H1 (cell line): Measurements from ENCODE around the gene KCNQ1OT1. TPM values are rescaled to one million over a fixed set of nuclear protein-coding genes. Genes with fewer than 3 reads are reported as not detected.

Experiments used
- CTCF ChIA-PET: fragments of 300-600 bp; sonication (Branson Sonifier 250); formaldehyde crosslinking; loops from one replicate; lab custom pipeline; 2021; ENCODE audit not compliant: partially characterized antibody; lab: Charles Lee
- POLR2A ChIA-PET: fragments of 300-600 bp; sonication (Branson Sonifier 250); formaldehyde crosslinking; loops from one replicate; lab custom pipeline; 2021; ENCODE audit warnings: inconsistent platforms; ENCODE audit not compliant: partially characterized antibody; lab: Charles Lee
- DNase-seq, 2 experiments: peaks; one replicate each; pipeline versions ENCODE4 v3.0.0 to v3.0.0-alpha.2; 2010 to 2022; ENCODE audit warnings: low spot score in 2 of 2, low read depth in 1 of 2, mixed read lengths in 1 of 2
- FAIRE-seq: peaks from 2 replicates; lab custom pipeline; 2011; peaks lifted over from hg19 to GRCh38; lab: Jason Lieb, UNC
- H2AFZ ChIP-seq: 2 replicates; pipeline ENCODE4 v1.8.1; 2012; ENCODE audit warnings: low read length, inconsistent platforms
- H2AK5ac ChIP-seq: 2 replicates; pipeline ENCODE4 v1.6.1; 2013; ENCODE audit warnings: low read depth, low read length
- H2BK120ac ChIP-seq: replicated peaks from 2 replicates; pipeline ENCODE3; 2013; ENCODE audit warnings: low read depth, low read length, inconsistent platforms
- H2BK12ac ChIP-seq: 2 replicates; pipeline ENCODE4 v1.6.1; 2013; ENCODE audit warnings: low read depth, low read length
- H2BK15ac ChIP-seq: 2 replicates; pipeline ENCODE4 v1.6.1; 2013; ENCODE audit warnings: low read length
- H2BK20ac ChIP-seq: 2 replicates; pipeline ENCODE4 v1.6.1; 2013; ENCODE audit warnings: low read length
- H2BK5ac ChIP-seq: 2 replicates; pipeline ENCODE4 v1.6.1; 2013; ENCODE audit warnings: low read depth, low read length
- H3K14ac ChIP-seq: 2 replicates; pipeline ENCODE4 v1.6.1; 2013; ENCODE audit warnings: inconsistent platforms; ENCODE audit not compliant: insufficient read length
- H3K18ac ChIP-seq: 2 replicates; pipeline ENCODE4 v1.6.1; 2013; ENCODE audit warnings: low read length; ENCODE audit errors: extremely low read depth
- H3K23ac ChIP-seq: 2 replicates; pipeline ENCODE4 v1.6.1; 2013; ENCODE audit warnings: inconsistent platforms; ENCODE audit not compliant: insufficient read length
- H3K23me2 ChIP-seq: 2 replicates; pipeline ENCODE4 v1.6.1; 2013; ENCODE audit warnings: low read depth, low read length
- H3K27ac ChIP-seq: 2 replicates; pipeline ENCODE4 v1.6.1; 2011; ENCODE audit warnings: low read depth, low read length, inconsistent platforms
- H3K27me3 ChIP-seq, 4 experiments: replicated peaks in 1 of 4; 1 replicate in 1 of 4; 2 replicates in 3 of 4; pipeline versions ENCODE4 v1.6.1 to v1.8.1; 2011 to 2013; ENCODE audit warnings: low read length in 3 of 4, mild to moderate bottlenecking in 3 of 4, inconsistent platforms in 2 of 4, mixed read lengths in 2 of 4, moderate library complexity in 1 of 4; ENCODE audit not compliant: control insufficient read depth in 3 of 4, insufficient read depth in 3 of 4; ENCODE audit errors: extremely low read depth in 1 of 4
- H3K36me3 ChIP-seq, 4 experiments: 2 replicates each; pipeline versions ENCODE4 v1.6.1 to v1.8.1; 2011 to 2013; ENCODE audit warnings: mild to moderate bottlenecking in 4 of 4, low read length in 3 of 4, moderate library complexity in 2 of 4, control low read depth in 1 of 4, inconsistent platforms in 1 of 4; ENCODE audit not compliant: insufficient read depth in 4 of 4, control insufficient read depth in 2 of 4
- H3K4ac ChIP-seq: replicated peaks from 2 replicates; pipeline ENCODE3; 2013; ENCODE audit warnings: low read length, low read depth, mixed read lengths, inconsistent platforms; ENCODE audit not compliant: insufficient read length
- H3K4me1 ChIP-seq, 4 experiments: replicated peaks in 1 of 4; 1 replicate in 1 of 4; 2 replicates in 3 of 4; pipeline versions ENCODE4 v1.6.1 to v1.8.1; 2011 to 2013; ENCODE audit warnings: low read length in 3 of 4, inconsistent platforms in 2 of 4, mixed read lengths in 1 of 4; ENCODE audit not compliant: insufficient read depth in 4 of 4, control insufficient read depth in 3 of 4
- H3K4me2 ChIP-seq, 2 experiments: 2 replicates each; pipeline versions ENCODE4 v1.6.1 to v1.8.1; 2011 to 2013; ENCODE audit warnings: low read depth in 2 of 2, low read length in 2 of 2, control low read depth in 1 of 2, inconsistent platforms in 1 of 2, mild to moderate bottlenecking in 1 of 2; ENCODE audit not compliant: insufficient read depth in 1 of 2
- H3K4me3 ChIP-seq, 4 experiments: fragments of 200-600, 300-600 bp in 1 of 4; sonication (generic), shearing (Covaris generic), sonication (Bioruptor Twin) in 1 of 4; 2 replicates each; pipeline versions ENCODE4 v1.5.1 to v1.8.1; 2011 to 2016; ENCODE audit warnings: low read length in 4 of 4, low read depth in 3 of 4, control low read depth in 2 of 4, inconsistent platforms in 2 of 4, mild to moderate bottlenecking in 2 of 4, mixed read lengths in 1 of 4, moderate library complexity in 1 of 4; ENCODE audit not compliant: insufficient read depth in 2 of 4; ENCODE audit errors: extremely low read depth in 1 of 4
- H3K56ac ChIP-seq: replicated peaks from 2 replicates; pipeline ENCODE3; 2013; ENCODE audit warnings: low read depth, mild to moderate bottlenecking, mixed read lengths, low read length, inconsistent platforms; ENCODE audit not compliant: insufficient read length
- H3K79me1 ChIP-seq: 2 replicates; pipeline ENCODE4 v1.6.1; 2013; ENCODE audit warnings: low read depth, low read length, control low read depth
- H3K79me2 ChIP-seq, 2 experiments: 2 replicates each; pipeline versions ENCODE4 v1.6.1 to v1.8.1; 2012 to 2013; ENCODE audit warnings: low read length in 2 of 2, mild to moderate bottlenecking in 2 of 2, inconsistent platforms in 1 of 2; ENCODE audit not compliant: insufficient read depth in 2 of 2, control insufficient read depth in 1 of 2
- H3K9ac ChIP-seq, 4 experiments: replicated peaks in 1 of 4; 1 replicate in 1 of 4; 2 replicates in 3 of 4; pipeline versions ENCODE4 v1.6.1 to v1.8.1; 2011 to 2013; ENCODE audit warnings: low read depth in 3 of 4, low read length in 3 of 4, control low read depth in 2 of 4, mild to moderate bottlenecking in 2 of 4, moderate library complexity in 2 of 4, inconsistent platforms in 1 of 4; ENCODE audit errors: extremely low read depth in 1 of 4
- H3K9me3 ChIP-seq, 2 experiments: 2 replicates each; pipeline versions ENCODE4 v1.6.1 to v1.8.1; 2012 to 2013; ENCODE audit warnings: mild to moderate bottlenecking in 2 of 2, moderate library complexity in 2 of 2, control low read depth in 1 of 2, inconsistent platforms in 1 of 2, low read depth in 1 of 2, low read length in 1 of 2, mixed read lengths in 1 of 2; ENCODE audit not compliant: insufficient read depth in 2 of 2
- H4K20me1 ChIP-seq, 2 experiments: replicated peaks in 1 of 2; 2 replicates each; pipeline versions ENCODE3 to v1.8.1; 2011 to 2013; ENCODE audit warnings: inconsistent platforms in 2 of 2, low read length in 2 of 2, mild to moderate bottlenecking in 1 of 2; ENCODE audit not compliant: insufficient read depth in 2 of 2, control insufficient read depth in 1 of 2
- H4K5ac ChIP-seq: 2 replicates; pipeline ENCODE4 v1.6.1; 2013; ENCODE audit warnings: low read length, low read depth, mixed read lengths, inconsistent platforms; ENCODE audit not compliant: insufficient read length
- H4K8ac ChIP-seq: 2 replicates; pipeline ENCODE4 v1.8.0; 2013; ENCODE audit warnings: mild to moderate bottlenecking, moderate library complexity, low read length, inconsistent platforms; ENCODE audit not compliant: insufficient read depth; ENCODE audit errors: extremely low read depth
- H4K91ac ChIP-seq: replicated peaks from 2 replicates; pipeline ENCODE3; 2013; ENCODE audit warnings: low read length, mixed read lengths, inconsistent platforms; ENCODE audit not compliant: insufficient read length
- EGR1 ChIP-seq: IDR thresholded peaks from 2 replicates; pipeline ENCODE4 v1.6.1; 2011; ENCODE audit warnings: low read depth, low read length, borderline replicate concordance
- SP4 ChIP-seq: IDR thresholded peaks from 2 replicates; pipeline ENCODE4 v1.6.1; 2012; ENCODE audit warnings: low read length, inconsistent platforms
- WGBS, 2 experiments: shearing (Covaris generic) in 1 of 2; methylation state at CpG; one replicate each; pipeline versions ENCODE4 v1.1.6 to v1.1.7; 2013 to 2015; ENCODE audit warnings: low lambda C conversion rate in 2 of 2, mixed read lengths in 2 of 2, inconsistent platforms in 1 of 2, low coverage in 1 of 2, missing lambda C conversion rate in 1 of 2; ENCODE audit not compliant: insufficient replicate concordance in 2 of 2, insufficient coverage in 1 of 2, insufficient read length in 1 of 2; ENCODE audit errors: extremely low coverage in 1 of 2, missing lambda C conversion rate in 1 of 2; 5-methylcytosine and 5-hydroxymethylcytosine counted together
- polyA plus RNA-seq, 7 experiments: library from polyadenylated mRNA; depleted of rRNA in 3 of 7; stranded (reverse) in 5 of 7; unstranded in 2 of 7; fragments of >200 nt in 5 of 7; fragments of 200-250 nt in 2 of 7; gene quantifications; 1 replicate in 5 of 7; 2 replicates in 1 of 7; 4 replicates in 1 of 7; pipeline versions ENCODE4 v1.2.1 to v1.2.3, GENCODE V29; 2011 to 2013; ENCODE audit warnings: missing spikeins in 2 of 7, mixed read lengths in 2 of 7
- total RNA-seq: library from RNA; stranded (reverse); fragmentation: NEBNext Ultra II Directional; extraction: Animal tissue kit (Norgen Biotek cat#: 25700); gene quantifications from 2 replicates; pipeline ENCODE4 v1.2.1, GENCODE V29; 2021

Gene KCNQ1OT1
- total and polyA plus RNA-seq, 2 of the 8 experiments (the other 6 are each of a cell fraction or from before 2014, with no cell fraction given) = 0.21 to 1.2 TPM

- no peak overlapping the region for H3K4me2 ChIP-seq
- H3K27me3 ChIP-seq = peaks cover 14 to 78% (median 51%) of the 10 kb centered on the region in 4 experiments
- ChIA-PET CTCF (interaction anchor here (0.6 to 1.5 kb wide), 2 partner anchors 50 to 395 kb away, joined by 3 read pairs; no protein-coding TSS in a partner anchor), POLR2A (interaction anchor here (1.3 kb wide), 1 partner anchor 112 kb away, joined by 3 read pairs; no protein-coding TSS in a partner anchor)
- no peak overlapping the region for H3K27ac ChIP-seq
- H3K14ac ChIP-seq = no peak overlapping the region
- no peak overlapping the region for H4K5ac ChIP-seq
- no peak overlapping the region for H2BK20ac ChIP-seq
- no peaks in the 10 kb centered on the region for H3K9me3 ChIP-seq
- H4K20me1 ChIP-seq = peaks cover 3 to 13% of the 10 kb centered on the region in 2 experiments
- H3K4me3 ChIP-seq = no peak overlapping the region
- FAIRE-seq (no peak), DNase-seq (no peak)
- WGBS, 2 experiments = 97% methylated on average over 22 of the region's 22 CpGs; no CpG with 5 or more reads in 1 of the 2 experiments
- H2BK5ac ChIP-seq = no peak overlapping the region; the same call in 1 of the 2 replicates
- no peak overlapping the region for H3K18ac ChIP-seq
- H2BK15ac ChIP-seq = no peak overlapping the region
- no peak overlapping the region for H2BK120ac ChIP-seq
- H3K4me1 ChIP-seq = peaks cover 0 to 3% (median 0%) of the 10 kb centered on the region in 4 experiments; a peak in 4 of 7 replicates
- H3K56ac ChIP-seq = no peak overlapping the region
- H3K36me3 ChIP-seq = no peaks in the 10 kb centered on the region
- no peak overlapping the region for H4K91ac ChIP-seq
- peaks cover 6% of the 10 kb centered on the region for H3K23me2 ChIP-seq
- H2AK5ac ChIP-seq = no peak overlapping the region
- no peak overlapping the region for H4K8ac ChIP-seq
- no peak overlapping the region for H2AFZ ChIP-seq
- no peak overlapping the region for H3K9ac ChIP-seq
- no peaks in the 10 kb centered on the region for H3K79me2 ChIP-seq
- H3K23ac ChIP-seq = no peak overlapping the region
- H2BK12ac ChIP-seq = no peak overlapping the region
- no peaks in the 10 kb centered on the region for H3K79me1 ChIP-seq
- H3K4ac ChIP-seq = no peak overlapping the region
- no peak for TF ChIP-seq EGR1
- TF ChIP-seq SP4 = no peak
- TF ChIP-seq, all 59 proteins: peak for 0
Observed at GRCh38 chr11:2581151-2581930, 118.5 kb downstream of the KCNQ1OT1 start.
